HUDEP-2 (cell line): ENCODE measurements around the gene ATP6AP2.

ENCODE experiments used
- DNase-seq, 76 experiments: peaks; one replicate each; lab custom pipeline; 2025; ENCODE audit not compliant: unreplicated experiment in 76 of 76; lab: John Stamatoyannopoulos, UW

The ATP6AP2 gene

GRCh38 chrX:40580537-40581335, at the start of gene ATP6AP2:
TSS of gene ATP6AP2 (plus strand) at chrX:40580970. CDS start at chrX:40581066, 96 bp downstream.
- peak in 74 of 76 experiments; percentile 9 to 92 (median 83) for DNase-seq

- no peak for DNase-seq
Observed at GRCh38 chrX:40531056-40531826, 49.5 kb upstream of the ATP6AP2 start.

- DNase-seq, result no peak
Observed at GRCh38 chrX:40537310-40537709, 43.5 kb upstream of the ATP6AP2 start.

GRCh38 chrX:40538406-40538805, 42.4 kb upstream of the ATP6AP2 start:
- DNase-seq, result no peak

GRCh38 chrX:40539214-40540142, 41.3 kb upstream of the ATP6AP2 start:
- DNase-seq, result peak in 56 of 76 experiments; percentile 1 to 69 (median 36)

- DNase-seq, result no peak
Observed at GRCh38 chrX:40542208-40542607, 38.6 kb upstream of the ATP6AP2 start.

- no peak for DNase-seq
Observed at GRCh38 chrX:40542972-40543371, 37.8 kb upstream of the ATP6AP2 start.

GRCh38 chrX:40543661-40544328, 37.0 kb upstream of the ATP6AP2 start:
- DNase-seq, result peak in 20 of 76 experiments; percentile 0 to 36 (median 10)

- DNase-seq, result peak in 74 of 76 experiments; percentile 5 to 88 (median 58)
Observed at GRCh38 chrX:40544343-40545266, 36.2 kb upstream of the ATP6AP2 start.

GRCh38 chrX:40546870-40547269, 33.9 kb upstream of the ATP6AP2 start:
- DNase-seq, result no peak

- peak; percentile 1 to 86 (median 69) for DNase-seq
Observed at GRCh38 chrX:40550066-40550465, 30.7 kb upstream of the ATP6AP2 start.

GRCh38 chrX:40552768-40553167, 28.0 kb upstream of the ATP6AP2 start:
- peak in 19 of 76 experiments; percentile 0 to 23 (median 8) for DNase-seq

GRCh38 chrX:40558590-40558989, 22.2 kb upstream of the ATP6AP2 start:
- DNase-seq, result no peak

- no peak for DNase-seq
Observed at GRCh38 chrX:40563784-40564183, 17.0 kb upstream of the ATP6AP2 start.

- no peak for DNase-seq
Observed at GRCh38 chrX:40564447-40564846, 16.3 kb upstream of the ATP6AP2 start.

GRCh38 chrX:40570346-40571093, 10.2 kb upstream of the ATP6AP2 start:
- no peak for DNase-seq

- DNase-seq, result peak in 1 of 76 experiments; percentile 24
Observed at GRCh38 chrX:40571164-40571563, 9.6 kb upstream of the ATP6AP2 start.

GRCh38 chrX:40571600-40571999, 9.2 kb upstream of the ATP6AP2 start:
- no peak for DNase-seq
